IgD-negative memory B cell (primary cell): Measurements from ENCODE around the gene ZNF285. TPM values are rescaled to one million over a fixed set of nuclear protein-coding genes. Genes with fewer than 3 reads are reported as not detected.
"Not testable (repeated sequence)": the region's sequence is repeated elsewhere in the genome, so short reads cannot be mapped to it uniquely, and the experiment has no call there.

ENCODE experiments used
- H3K27ac Mint-ChIP-seq, 3 donors: one replicate each; pipeline ENCODE4 v1.8.0; 2020 to 2022; ENCODE audit warnings: mild to moderate bottlenecking in 3 of 3, mixed read lengths in 3 of 3, moderate library complexity in 1 of 3
- H3K27me3 Mint-ChIP-seq: one replicate; pipeline ENCODE4 v1.8.0; 2021; ENCODE audit warnings: mixed read lengths
- H3K36me3 Mint-ChIP-seq: one replicate; pipeline ENCODE4 v1.8.0; 2020; ENCODE audit warnings: mild to moderate bottlenecking, mixed read lengths
- H3K4me1 Mint-ChIP-seq, 3 donors: one replicate each; pipeline ENCODE4 v1.8.0; 2020 to 2022; ENCODE audit warnings: mixed read lengths in 3 of 3, mild to moderate bottlenecking in 1 of 3
- H3K4me3 Mint-ChIP-seq, 4 donors: one replicate each; pipeline ENCODE4 v1.8.0; 2020 to 2022; ENCODE audit warnings: mild to moderate bottlenecking in 4 of 4, mixed read lengths in 4 of 4, moderate library complexity in 3 of 4
- H3K9me3 Mint-ChIP-seq, 3 donors: one replicate each; pipeline ENCODE4 v1.8.0; 2020 to 2021; ENCODE audit warnings: mixed read lengths in 3 of 3, mild to moderate bottlenecking in 1 of 3
- polyA plus RNA-seq: library from polyadenylated mRNA; unstranded; fragments of 300-500 nt; fragmentation: Illumina TruSeq; gene quantifications from one replicate; pipeline ENCODE4 v1.2.3, GENCODE V29; 2021

ZNF285 gene
- 2.1 TPM for polyA plus RNA-seq

DNA sequence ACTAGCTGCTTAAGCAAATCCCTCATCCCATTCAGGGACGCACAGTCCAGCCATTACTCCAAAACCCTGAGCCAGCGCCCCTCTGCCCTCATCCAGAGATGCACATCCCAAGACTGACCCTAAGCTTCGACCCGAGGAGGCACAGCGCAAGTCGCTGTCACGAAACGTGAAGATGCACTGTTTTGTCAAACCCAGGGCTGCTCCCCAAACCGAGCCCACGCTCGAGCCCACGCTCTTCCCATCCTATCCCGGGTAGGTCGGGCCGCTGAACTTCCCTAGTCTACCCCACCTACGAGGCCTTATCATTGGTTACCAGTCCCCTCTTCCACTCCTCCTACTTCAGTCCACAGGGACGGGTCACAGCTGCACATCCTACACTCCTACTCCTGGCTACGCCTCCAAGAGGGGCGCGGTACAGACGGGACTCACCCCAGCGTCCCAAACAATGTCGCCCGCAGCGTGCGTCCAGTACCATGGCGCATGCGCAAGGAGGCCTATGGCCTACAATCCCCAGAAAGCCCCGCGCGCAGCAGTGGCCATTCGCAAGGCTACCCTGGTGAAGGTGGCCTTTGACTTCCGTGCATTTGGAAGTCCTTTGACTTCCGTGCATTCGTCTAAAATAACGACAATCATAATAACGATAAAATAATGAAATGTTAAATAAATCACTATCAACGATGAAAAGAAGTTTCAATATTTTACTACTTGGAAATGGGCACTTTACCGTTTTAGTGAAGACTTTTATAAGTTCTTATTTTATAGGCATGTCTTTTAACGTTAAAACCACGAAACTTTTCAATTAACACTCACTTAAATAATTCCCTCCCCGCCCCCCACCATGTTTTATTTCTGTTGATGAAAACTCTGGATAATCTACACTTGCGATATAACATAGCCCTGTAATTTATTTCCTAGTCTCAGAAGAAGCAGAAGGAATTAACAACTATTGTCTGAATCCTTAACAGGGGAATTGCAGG lies at the start of gene ZNF285:
TSS of gene ZNF285 (minus strand) at position 470 of the 977 bp plus-strand sequence. CDS start 4,395 bp downstream, outside the sequence.
- Mint-ChIP-seq H3K4me3 (peak within 1 kb of the TSS; percentile 87 to 97 (median 94)), H3K9me3 (peaks cover 4 to 34% (median 17%) of the 10 kb centered on the region in 3 donors), H3K36me3 (peaks cover 4% of the 10 kb centered on the region), H3K27ac (peak within 1 kb of the TSS; percentile 7 to 95 (median 52)), H3K4me1 (peaks cover 4 to 6% (median 5%) of the 10 kb centered on the region in 3 donors), H3K27me3 (no peaks in the 10 kb centered on the region)

DNA sequence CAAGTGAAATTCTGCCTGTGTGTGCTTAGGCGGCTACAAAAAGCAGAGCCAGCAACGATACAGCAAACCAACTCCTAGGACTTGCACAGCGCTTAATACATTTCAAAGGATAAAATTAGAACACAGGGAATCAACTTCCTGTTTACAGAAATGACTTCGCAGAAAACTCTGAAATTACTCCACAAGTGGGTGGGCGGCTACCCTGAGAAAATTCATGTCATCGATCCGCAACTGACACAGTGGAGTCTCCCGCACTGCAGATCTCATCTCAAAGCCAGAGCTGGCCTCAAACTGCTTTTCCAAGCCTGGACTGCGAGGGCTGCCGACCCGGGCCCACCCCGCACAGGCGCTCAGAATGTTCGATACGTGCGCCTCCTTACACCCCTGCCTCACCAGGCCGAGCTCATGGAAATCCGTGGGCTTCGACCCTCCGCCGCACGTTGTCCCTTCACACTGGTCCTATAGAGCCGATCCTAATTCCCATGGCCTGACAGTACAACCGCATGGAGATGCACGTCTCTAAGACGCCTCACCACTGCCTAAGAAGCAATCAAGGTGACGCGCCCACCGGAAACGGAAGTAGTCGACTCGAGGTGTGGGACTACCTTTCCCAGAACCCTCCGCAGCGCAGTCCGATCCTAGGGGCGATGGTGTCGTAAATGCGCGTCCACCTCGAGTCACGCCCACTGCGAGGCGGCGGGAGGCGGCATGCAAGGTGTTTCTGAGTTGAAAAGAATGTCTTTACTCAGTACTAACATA lies 46.7 kb upstream of the ZNF285 start, which contains the start of gene ZNF229:
TSS of gene ZNF229 (minus strand) at position 557 of the 759 bp plus-strand sequence. CDS start 5,625 bp downstream, outside the sequence.
- peaks cover 4 to 6% (median 6%) of the 10 kb centered on the region in 3 donors for H3K4me1 Mint-ChIP-seq
- H3K9me3 Mint-ChIP-seq, result peaks cover 43 to 63% (median 56%) of the 10 kb centered on the region in 3 donors
- peak within 1 kb of the TSS; percentile 76 to 95 (median 90) for H3K4me3 Mint-ChIP-seq
- peak within 1 kb of the TSS in 2 of 3 donors; percentile 48 to 64 for H3K27ac Mint-ChIP-seq
- no peaks in the 10 kb centered on the region for H3K27me3 Mint-ChIP-seq
- peaks cover 9% of the 10 kb centered on the region for H3K36me3 Mint-ChIP-seq

- Mint-ChIP-seq H3K4me1 (no peaks in the 10 kb centered on the region), H3K27me3 (no peaks in the 10 kb centered on the region), H3K27ac (no peak overlapping the region), H3K36me3 (peaks cover 5% of the 10 kb centered on the region), H3K4me3 (no peak overlapping the region), H3K9me3 (peaks cover 15 to 49% (median 35%) of the 10 kb centered on the region in 3 donors)
These were observed 37.0 kb upstream of the ZNF285 start for GRCh38 chr19:44438441-44438840.

DNA sequence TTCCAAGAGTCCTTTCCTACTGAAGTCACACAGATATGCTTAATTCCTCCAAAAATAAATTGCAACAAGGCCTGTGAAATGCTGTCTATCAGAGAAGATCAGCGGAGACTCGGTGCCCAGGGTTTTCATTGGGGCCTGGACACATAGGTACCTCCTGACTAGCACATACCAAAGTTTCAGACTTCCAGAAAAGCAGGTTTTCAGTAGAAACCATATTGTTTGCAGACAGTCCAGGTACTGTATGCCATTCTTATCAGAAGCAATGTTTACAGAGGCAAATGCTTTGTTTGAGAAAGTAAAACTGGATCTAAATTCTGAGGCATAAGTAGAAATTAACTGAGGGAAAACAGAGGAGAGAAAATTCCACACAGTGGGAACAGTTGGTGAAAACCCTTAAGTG lies 34.0 kb upstream of the ZNF285 start:
- no peak overlapping the region for H3K27ac Mint-ChIP-seq
- peaks cover 2% of the 10 kb centered on the region for H3K36me3 Mint-ChIP-seq
- H3K4me3 Mint-ChIP-seq, result no peak overlapping the region
- H3K27me3 Mint-ChIP-seq, result no peaks in the 10 kb centered on the region
- peaks cover 18 to 40% (median 32%) of the 10 kb centered on the region in 3 donors for H3K9me3 Mint-ChIP-seq
- no peaks in the 10 kb centered on the region for H3K4me1 Mint-ChIP-seq

DNA sequence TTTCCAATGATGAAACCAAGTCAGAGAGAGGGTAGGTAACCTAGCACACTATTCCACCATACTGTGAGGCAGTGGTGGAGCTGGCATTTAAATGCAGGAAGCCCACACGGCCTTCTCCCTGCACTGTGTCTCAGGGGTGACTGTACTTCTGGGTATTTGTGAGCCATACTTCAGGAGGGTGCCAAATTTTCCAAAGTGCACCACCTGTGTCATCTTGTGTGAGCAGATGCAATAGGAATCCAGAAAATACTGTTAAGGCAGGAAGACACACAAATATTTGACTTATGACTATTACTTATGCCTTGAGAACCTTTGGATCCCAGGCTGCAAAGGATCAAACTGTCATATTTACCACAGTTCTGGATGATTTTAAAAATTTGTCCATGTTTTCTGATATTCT lies 29.5 kb upstream of the ZNF285 start:
- H3K27me3 Mint-ChIP-seq, result no peaks in the 10 kb centered on the region
- peaks cover 7% of the 10 kb centered on the region for H3K36me3 Mint-ChIP-seq
- no peak overlapping the region for H3K4me3 Mint-ChIP-seq
- H3K27ac Mint-ChIP-seq, result no peak overlapping the region
- no peaks in the 10 kb centered on the region for H3K4me1 Mint-ChIP-seq
- H3K9me3 Mint-ChIP-seq, result peaks cover 27 to 46% (median 45%) of the 10 kb centered on the region in 3 donors

DNA sequence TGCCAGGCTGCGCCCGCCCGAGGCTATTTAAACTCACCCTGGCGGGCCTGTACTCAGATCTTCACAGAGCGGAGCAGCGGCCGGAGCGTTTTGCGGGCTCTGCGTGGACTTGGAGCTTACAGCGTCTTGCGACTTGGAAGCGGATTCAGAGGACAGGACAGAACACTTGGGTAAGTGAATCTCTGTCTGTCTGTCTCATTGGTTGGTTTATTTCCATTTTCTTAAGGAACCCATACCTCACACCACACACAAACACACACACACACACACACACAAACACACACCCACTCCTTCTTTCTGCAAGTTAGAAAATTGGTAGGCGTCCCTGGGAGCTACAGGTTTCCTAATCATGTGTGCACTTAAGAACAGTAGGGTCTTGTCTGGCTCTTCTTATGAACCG lies 14.1 kb upstream of the ZNF285 start:
- not testable (repeated sequence) for H3K27ac Mint-ChIP-seq, H3K36me3 Mint-ChIP-seq, H3K27me3 Mint-ChIP-seq, H3K4me3 Mint-ChIP-seq, H3K4me1 Mint-ChIP-seq
- peaks cover 12 to 45% (median 18%) of the 10 kb centered on the region in 3 donors for H3K9me3 Mint-ChIP-seq

DNA sequence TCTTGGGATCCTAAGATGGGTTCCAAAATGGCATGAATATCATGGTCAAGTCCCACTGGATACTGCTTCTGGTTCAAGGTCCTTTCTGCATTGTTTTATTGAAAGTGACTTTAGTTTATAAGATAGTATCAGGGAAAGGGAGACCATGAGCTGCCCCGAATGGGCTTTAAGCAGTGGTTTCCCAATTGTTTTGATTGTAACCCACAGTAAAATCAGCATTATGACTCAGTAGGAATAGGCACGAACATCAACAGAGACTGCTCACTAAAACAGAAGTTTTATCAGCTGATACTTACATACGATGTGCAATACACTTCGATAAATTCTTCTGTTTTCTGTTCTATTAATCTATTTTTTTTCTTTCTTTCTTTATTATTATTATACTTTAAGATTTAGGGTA lies 12.1 kb downstream of the ZNF285 start:
- H3K27ac Mint-ChIP-seq, H3K4me1 Mint-ChIP-seq, H3K27me3 Mint-ChIP-seq, H3K4me3 Mint-ChIP-seq: not testable (repeated sequence)
- peaks cover 24 to 63% (median 33%) of the 10 kb centered on the region in 3 donors for H3K9me3 Mint-ChIP-seq
- H3K36me3 Mint-ChIP-seq, result peaks cover 13% of the 10 kb centered on the region

GRCh38 chr19:44374789-44375188 lies 26.6 kb downstream of the ZNF285 start:
- Mint-ChIP-seq H3K9me3 (peaks cover 10 to 37% (median 24%) of the 10 kb centered on the region in 3 donors), H3K27me3 (no peaks in the 10 kb centered on the region), H3K36me3 (no peaks in the 10 kb centered on the region), H3K4me1 (no peaks in the 10 kb centered on the region), H3K27ac (no peak overlapping the region), H3K4me3 (peak overlapping the region in 1 of 4 donors; percentile 55)

GRCh38 chr19:44371815-44372480 lies 29.5 kb downstream of the ZNF285 start:
- H3K27ac Mint-ChIP-seq, result no peak overlapping the region
- H3K4me1 Mint-ChIP-seq, result no peaks in the 10 kb centered on the region
- H3K4me3 Mint-ChIP-seq, result no peak overlapping the region
- H3K9me3 Mint-ChIP-seq, result peaks cover 9 to 42% (median 18%) of the 10 kb centered on the region in 3 donors
- peaks cover 3% of the 10 kb centered on the region for H3K36me3 Mint-ChIP-seq
- H3K27me3 Mint-ChIP-seq, result peaks cover 2% of the 10 kb centered on the region

DNA sequence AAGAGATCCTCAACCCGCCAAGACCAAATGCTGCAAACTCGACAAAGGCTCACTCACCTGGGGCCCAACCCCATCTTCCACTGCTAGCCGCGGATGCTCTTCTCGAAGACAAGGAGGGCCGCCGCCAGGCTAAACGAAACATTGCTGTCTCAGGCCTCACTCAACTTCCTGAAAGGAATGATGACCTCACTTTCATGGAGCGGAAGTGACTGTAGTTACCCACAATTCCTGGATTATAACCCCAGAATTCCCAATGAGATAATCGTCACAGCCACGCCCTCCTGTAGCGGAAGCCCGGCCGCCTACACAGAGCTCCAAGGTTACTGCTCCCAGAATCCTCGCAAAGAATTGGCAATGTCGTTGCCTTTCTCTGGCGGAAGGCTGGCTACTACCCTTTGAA lies 34.4 kb downstream of the ZNF285 start:
- Mint-ChIP-seq H3K27ac (no peak overlapping the region), H3K4me1 (no peaks in the 10 kb centered on the region), H3K36me3 (peaks cover 3% of the 10 kb centered on the region), H3K27me3 (peaks cover 2% of the 10 kb centered on the region), H3K4me3 (no peak overlapping the region), H3K9me3 (peaks cover 6 to 38% (median 7%) of the 10 kb centered on the region in 3 donors)

DNA sequence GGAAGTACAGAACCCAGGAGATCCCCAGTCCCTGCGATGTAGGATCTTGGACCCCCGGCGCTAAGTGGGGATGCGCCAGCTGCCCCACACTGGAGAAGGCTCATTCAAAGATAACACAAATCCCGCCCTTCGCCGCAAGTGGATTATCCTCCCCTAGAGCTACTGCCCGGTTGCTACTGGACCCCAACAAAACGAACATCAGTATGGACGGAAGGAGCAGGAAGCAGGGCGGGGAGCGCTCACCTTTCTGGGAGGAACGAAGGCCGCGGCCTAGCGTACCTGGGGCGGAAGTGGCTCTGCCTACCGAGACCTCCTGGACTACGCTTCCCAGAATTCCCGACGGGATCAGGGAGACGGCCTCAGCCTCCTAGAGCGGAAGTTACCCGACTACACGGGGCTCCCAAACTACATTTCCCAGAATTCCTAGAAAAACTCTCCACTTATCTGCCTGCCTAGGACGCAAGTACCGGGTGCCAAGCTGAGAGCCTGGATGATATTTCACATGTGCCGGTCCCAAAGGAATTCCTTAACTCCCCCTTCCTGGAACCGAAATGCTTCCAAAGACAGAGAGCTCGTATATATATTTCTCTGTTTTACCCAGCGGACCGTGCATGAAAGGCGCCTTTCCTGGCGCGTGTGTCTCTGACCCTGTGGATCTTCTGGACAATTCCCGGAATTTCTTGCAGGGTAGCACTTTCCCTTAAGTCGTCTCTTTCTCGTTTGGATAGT lies 44.9 kb downstream of the ZNF285 start, which contains the start of gene ZNF112:
TSS of gene ZNF112 (minus strand) at position 298 of the 729 bp plus-strand sequence. CDS start 16,141 bp downstream, outside the sequence.
- Mint-ChIP-seq H3K36me3 (no peaks in the 10 kb centered on the region), H3K27me3 (peaks cover 2% of the 10 kb centered on the region), H3K9me3 (peaks cover 24 to 38% (median 38%) of the 10 kb centered on the region in 3 donors), H3K4me1 (no peaks in the 10 kb centered on the region), H3K27ac (no peak within 1 kb of the TSS), H3K4me3 (peak within 1 kb of the TSS in 3 of 4 donors; percentile 41 to 68 (median 58))

DNA sequence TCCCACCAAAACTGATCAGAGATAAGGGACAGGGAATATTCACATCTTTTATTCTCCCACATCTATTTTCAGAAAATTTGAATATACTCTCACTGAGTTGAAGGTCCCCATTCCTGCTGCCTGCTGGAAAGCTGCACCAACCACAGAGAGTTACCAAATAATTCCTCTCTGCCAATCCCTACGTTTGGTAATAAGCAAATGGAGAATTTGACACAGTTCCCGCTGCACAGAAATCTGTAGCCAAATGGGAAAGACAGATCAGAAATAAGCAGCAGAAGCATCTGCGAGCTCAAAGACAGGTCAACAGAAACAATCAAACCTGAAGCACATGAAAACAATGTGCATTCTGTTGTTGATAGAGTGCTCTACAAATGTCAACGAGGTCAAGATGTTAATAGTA lies 54.9 kb downstream of the ZNF285 start:
- Mint-ChIP-seq H3K4me1 (peaks cover 0 to 4% (median 0%) of the 10 kb centered on the region in 3 donors), H3K4me3 (no peak overlapping the region), H3K27ac (no peak overlapping the region), H3K9me3 (peaks cover 1 to 32% (median 30%) of the 10 kb centered on the region in 3 donors), H3K36me3 (peaks cover 4% of the 10 kb centered on the region), H3K27me3 (no peaks in the 10 kb centered on the region)

GRCh38 chr19:44345959-44346358 lies 55.4 kb downstream of the ZNF285 start:
- H3K27me3 Mint-ChIP-seq, result no peaks in the 10 kb centered on the region
- H3K36me3 Mint-ChIP-seq, result peaks cover 4% of the 10 kb centered on the region
- no peak overlapping the region for H3K27ac Mint-ChIP-seq
- peaks cover 0 to 4% (median 0%) of the 10 kb centered on the region in 3 donors for H3K4me1 Mint-ChIP-seq
- H3K4me3 Mint-ChIP-seq, result no peak overlapping the region
- peaks cover 1 to 34% (median 28%) of the 10 kb centered on the region in 3 donors for H3K9me3 Mint-ChIP-seq

- Mint-ChIP-seq H3K4me1 (peaks cover 0 to 4% (median 0%) of the 10 kb centered on the region in 3 donors), H3K27me3 (no peaks in the 10 kb centered on the region), H3K27ac (no peak overlapping the region), H3K36me3 (peaks cover 2% of the 10 kb centered on the region), H3K4me3 (no peak overlapping the region), H3K9me3 (peaks cover 1 to 32% (median 21%) of the 10 kb centered on the region in 3 donors)
These were observed 57.2 kb downstream of the ZNF285 start for GRCh38 chr19:44344255-44344654.
